ENCODE measurements around the gene RIMBP2. TPM values are rescaled to one million over a fixed set of nuclear protein-coding genes. Genes with fewer than 3 reads are reported as not detected.

RIMBP2 gene
- total RNA-seq, 1 donor from 2014 or later = 0.25 TPM

DNA sequence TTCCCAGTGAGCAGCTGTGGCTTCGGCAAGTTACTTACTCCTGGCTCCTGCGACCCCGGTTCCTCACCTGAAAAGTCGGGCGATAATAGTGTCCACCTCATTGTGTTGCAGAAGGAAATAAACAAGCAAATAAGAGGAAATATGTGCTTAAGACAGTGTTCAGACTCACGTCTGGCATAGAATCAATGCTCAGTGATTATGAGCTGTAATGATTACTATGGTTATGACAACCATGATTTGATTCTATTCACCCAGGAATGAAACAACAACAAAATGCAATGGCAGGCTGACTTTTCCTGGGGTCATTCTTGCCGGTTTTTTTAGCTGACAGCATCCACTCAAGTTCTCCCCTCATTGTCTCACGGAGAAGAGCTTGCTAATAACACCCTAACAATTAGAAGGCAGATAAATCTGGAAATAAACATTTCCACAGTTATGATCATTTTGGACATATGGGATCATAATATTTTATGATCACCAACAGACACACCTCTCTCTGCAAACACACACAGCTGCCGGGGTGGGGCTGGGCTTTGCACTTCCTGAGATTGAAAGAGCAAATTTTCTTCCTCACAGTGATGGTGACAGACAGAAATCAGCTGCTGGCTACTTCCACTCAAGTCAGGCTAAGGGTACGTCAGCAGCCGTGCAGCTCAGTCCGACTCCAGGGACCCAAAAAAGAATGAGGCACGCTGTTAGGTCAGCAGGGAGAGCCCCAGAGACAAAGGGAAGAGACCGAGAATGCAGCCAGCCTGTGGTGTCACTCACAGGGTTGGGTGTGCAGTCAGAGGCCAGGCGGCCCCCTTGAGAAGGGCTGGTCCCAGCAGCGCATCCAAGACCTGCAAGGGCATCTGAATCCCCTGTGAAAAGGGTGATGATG, 158.0 kb downstream of the RIMBP2 start:
- DNase-seq (ENCODE audit: extremely low spot score in 2 of 2) = no peak
- TF ChIP-seq POLR2A (IDR thresholded peaks at IDR 0.05) (no peak), POLR2AphosphoS5 (IDR thresholded peaks at IDR 0.05; ENCODE audit: insufficient read depth in 1 of 2, low read depth in 1 of 2) (no peak)
- TF ChIP-seq, protein P1, sequence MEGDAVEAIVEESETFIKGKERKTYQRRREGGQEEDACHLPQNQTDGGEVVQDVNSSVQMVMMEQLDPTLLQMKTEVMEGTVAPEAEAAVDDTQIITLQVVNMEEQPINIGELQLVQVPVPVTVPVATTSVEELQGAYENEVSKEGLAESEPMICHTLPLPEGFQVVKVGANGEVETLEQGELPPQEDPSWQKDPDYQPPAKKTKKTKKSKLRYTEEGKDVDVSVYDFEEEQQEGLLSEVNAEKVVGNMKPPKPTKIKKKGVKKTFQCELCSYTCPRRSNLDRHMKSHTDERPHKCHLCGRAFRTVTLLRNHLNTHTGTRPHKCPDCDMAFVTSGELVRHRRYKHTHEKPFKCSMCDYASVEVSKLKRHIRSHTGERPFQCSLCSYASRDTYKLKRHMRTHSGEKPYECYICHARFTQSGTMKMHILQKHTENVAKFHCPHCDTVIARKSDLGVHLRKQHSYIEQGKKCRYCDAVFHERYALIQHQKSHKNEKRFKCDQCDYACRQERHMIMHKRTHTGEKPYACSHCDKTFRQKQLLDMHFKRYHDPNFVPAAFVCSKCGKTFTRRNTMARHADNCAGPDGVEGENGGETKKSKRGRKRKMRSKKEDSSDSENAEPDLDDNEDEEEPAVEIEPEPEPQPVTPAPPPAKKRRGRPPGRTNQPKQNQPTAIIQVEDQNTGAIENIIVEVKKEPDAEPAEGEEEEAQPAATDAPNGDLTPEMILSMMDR (IDR thresholded peaks at IDR 0.05) = no peak
- H3K4me1 ChIP-seq = no peaks in the 10 kb centered on the region
- intact Hi-C loops (cut with DNase I) = no loop called here
- no peaks in the 10 kb centered on the region for H3K9me3 ChIP-seq
- H3K27ac ChIP-seq = no peak overlapping the region
- no peaks in the 10 kb centered on the region for H3K36me3 ChIP-seq
- H3K4me3 ChIP-seq = no peak overlapping the region
- H3K27me3 ChIP-seq = no peaks in the 10 kb centered on the region

- no peak for TF ChIP-seq POLR2AphosphoS5 (IDR thresholded peaks at IDR 0.05; ENCODE audit: insufficient read depth in 1 of 2, low read depth in 1 of 2)
- TF ChIP-seq, protein P1 (IDR thresholded peaks at IDR 0.05) = no peak
- TF ChIP-seq POLR2A (IDR thresholded peaks at IDR 0.05) = no peak
- no peaks in the 10 kb centered on the region for H3K36me3 ChIP-seq
- H3K27ac ChIP-seq = no peak overlapping the region
- no peak for DNase-seq (ENCODE audit: extremely low spot score in 2 of 2)
- no peaks in the 10 kb centered on the region for H3K27me3 ChIP-seq
- intact Hi-C loops (cut with DNase I) = no loop called here
- H3K9me3 ChIP-seq = no peaks in the 10 kb centered on the region
- no peak overlapping the region for H3K4me3 ChIP-seq
- H3K4me1 ChIP-seq = no peaks in the 10 kb centered on the region
These were observed 158.9 kb downstream of the RIMBP2 start for GRCh38 chr12:130557201-130557600.

- DNase-seq (ENCODE audit: extremely low spot score in 2 of 2) = no peak
- intact Hi-C loops (cut with DNase I) = no loop called here
- TF ChIP-seq POLR2AphosphoS5 (IDR thresholded peaks at IDR 0.05; ENCODE audit: insufficient read depth in 1 of 2, low read depth in 1 of 2) (no peak), POLR2A (IDR thresholded peaks at IDR 0.05) (no peak)
- TF ChIP-seq, protein P1 (IDR thresholded peaks at IDR 0.05) = no peak
- H3K27ac ChIP-seq = no peak overlapping the region
- H3K27me3 ChIP-seq = no peaks in the 10 kb centered on the region
- H3K36me3 ChIP-seq = no peaks in the 10 kb centered on the region
- H3K4me3 ChIP-seq = no peak overlapping the region
- no peaks in the 10 kb centered on the region for H3K4me1 ChIP-seq
- H3K9me3 ChIP-seq = no peaks in the 10 kb centered on the region
These were observed 159.5 kb downstream of the RIMBP2 start for GRCh38 chr12:130556486-130557055.

DNA sequence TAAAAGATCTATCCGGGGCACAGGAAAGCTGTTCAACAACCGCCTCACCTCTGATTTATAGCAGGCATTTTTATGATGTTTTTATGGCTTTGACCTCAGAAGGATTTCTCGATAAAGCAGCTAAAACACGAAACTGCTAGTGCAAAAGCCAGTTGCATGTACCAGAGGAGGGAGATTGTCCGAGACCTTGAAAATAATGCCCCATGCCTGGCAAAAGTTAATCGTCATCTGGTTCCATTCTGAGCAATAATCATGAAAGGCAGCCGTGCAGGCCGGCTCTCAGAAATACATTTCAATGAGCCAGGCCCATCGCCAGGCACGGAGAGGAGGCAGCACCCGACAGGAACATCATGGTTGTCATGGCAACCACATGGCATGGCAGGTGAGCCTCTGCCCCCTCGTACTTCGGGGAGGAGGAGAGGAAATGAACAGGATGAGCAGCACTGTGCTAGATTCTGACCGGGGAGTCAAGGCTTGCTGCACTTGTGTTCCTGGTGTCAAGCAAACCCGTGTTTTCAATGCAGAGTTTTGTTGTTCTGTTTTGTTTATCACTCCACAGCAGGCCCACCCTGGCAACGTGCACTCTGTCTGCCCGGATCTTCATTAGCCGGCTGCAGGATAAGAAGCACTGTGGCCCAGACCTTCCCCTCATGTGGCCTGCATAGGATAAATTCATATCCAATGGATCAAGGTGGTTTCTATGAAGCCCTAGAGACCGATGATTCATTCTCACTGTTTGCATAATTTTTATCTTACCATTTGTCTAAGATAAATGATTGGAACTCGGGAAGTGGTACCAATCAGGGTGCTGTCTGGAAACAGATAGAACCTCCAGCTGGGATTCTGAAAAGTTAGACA, 160.2 kb downstream of the RIMBP2 start:
- no peak for DNase-seq (ENCODE audit: extremely low spot score in 2 of 2)
- intact Hi-C loops (cut with DNase I) = no loop called here
- H3K4me3 ChIP-seq = no peak overlapping the region
- no peaks in the 10 kb centered on the region for H3K36me3 ChIP-seq
- no peaks in the 10 kb centered on the region for H3K9me3 ChIP-seq
- no peak overlapping the region for H3K27ac ChIP-seq
- no peak for TF ChIP-seq POLR2A (IDR thresholded peaks at IDR 0.05)
- TF ChIP-seq, protein P1 (IDR thresholded peaks at IDR 0.05) = no peak
- TF ChIP-seq POLR2AphosphoS5 (IDR thresholded peaks at IDR 0.05; ENCODE audit: insufficient read depth in 1 of 2, low read depth in 1 of 2) = no peak
- no peaks in the 10 kb centered on the region for H3K27me3 ChIP-seq
- no peaks in the 10 kb centered on the region for H3K4me1 ChIP-seq

Data from vagina (tissue), 2 donors.